Activated effector memory CD4-positive, alpha-beta T cell treated with Interleukin-2 at 50 U/mL for 16 hours (primary cell): ENCODE results near the gene FAM186B.

Source experiments
- DNase-seq: peaks from one replicate; pipeline ENCODE4 v3.0.0-alpha.2; 2020

Gene FAM186B

GRCh38 chr12:49552014-49552413 is 53.4 kb downstream of the FAM186B start:
- DNase-seq: no peak

GRCh38 chr12:49550693-49551252 is 54.7 kb downstream of the FAM186B start:
- DNase-seq: no peak

- DNase-seq: no peak
These were observed 55.4 kb downstream of the FAM186B start for GRCh38 chr12:49549735-49550692.

- DNase-seq: no peak
These were observed 56.4 kb downstream of the FAM186B start for GRCh38 chr12:49548822-49549648.

- DNase-seq: no peak
These were observed 57.0 kb downstream of the FAM186B start for GRCh38 chr12:49548481-49548821.

GRCh38 chr12:49547090-49547690 is 58.2 kb downstream of the FAM186B start:
- DNase-seq: no peak

- DNase-seq: no peak
These were observed 59.0 kb downstream of the FAM186B start for GRCh38 chr12:49546481-49546880.

- no peak for DNase-seq
These were observed 59.6 kb downstream of the FAM186B start for GRCh38 chr12:49545815-49546214.

GRCh38 chr12:49543914-49544815 is 61.3 kb downstream of the FAM186B start:
- no peak for DNase-seq

- DNase-seq: no peak
These were observed 62.1 kb downstream of the FAM186B start for GRCh38 chr12:49543221-49543913.

GRCh38 chr12:49542592-49543160 is 62.8 kb downstream of the FAM186B start:
- DNase-seq: no peak

- DNase-seq: no peak
These were observed 63.4 kb downstream of the FAM186B start for GRCh38 chr12:49541911-49542505.

- DNase-seq: no peak
These were observed 64.1 kb downstream of the FAM186B start for GRCh38 chr12:49541140-49541861.

- no peak for DNase-seq
These were observed 65.0 kb downstream of the FAM186B start for GRCh38 chr12:49540229-49541139.

GRCh38 chr12:49539406-49540228 is 65.8 kb downstream of the FAM186B start:
- DNase-seq: no peak

GRCh38 chr12:49538510-49539403 is 66.7 kb downstream of the FAM186B start, which contains the start of gene KCNH3:
KCNH3 (plus strand) TSS chr12:49539030; CDS start chr12:49539417, 387 bp downstream.
- peak; percentile 87 for DNase-seq
